Measurements from ENCODE around the gene CCDC87.
"Not testable (repeated sequence)": the region's sequence is repeated elsewhere in the genome, so short reads cannot be mapped to it uniquely, and the experiment has no call there.

Gene CCDC87

DNA sequence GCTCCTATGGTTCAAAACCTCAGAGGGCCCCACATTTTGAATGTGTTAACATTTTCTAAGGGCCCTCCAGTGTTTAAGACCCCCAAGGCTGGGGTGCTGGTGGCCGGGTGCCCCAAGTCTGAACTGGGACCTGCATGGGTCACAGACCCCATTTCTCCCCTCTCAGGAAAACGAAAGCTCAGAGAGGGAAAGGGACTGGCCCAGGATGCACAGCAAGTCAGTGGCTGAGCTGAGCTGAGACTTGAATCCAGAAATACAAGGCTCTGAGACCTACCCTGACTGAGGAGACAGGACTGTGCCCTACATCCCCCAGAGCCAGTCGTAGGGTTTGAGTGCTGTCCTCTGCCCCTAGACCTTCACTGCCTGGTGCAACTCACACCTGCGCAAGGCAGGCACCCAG is 42.0 kb downstream of the CCDC87 start:
- H3K4me3 ChIP-seq (ENCODE audit: low read depth, low read length), result no peak overlapping the region
- no peak overlapping the region for H3K27ac ChIP-seq (ENCODE audit: low read depth, low read length)
- H3K4me1 ChIP-seq (ENCODE audit: control insufficient read depth, insufficient read depth, low read length), result peaks cover 18% of the 10 kb centered on the region
- H3K9me3 ChIP-seq (ENCODE audit: control insufficient read depth, insufficient read depth, low read depth, low read length), result no peaks in the 10 kb centered on the region
- H3K27me3 ChIP-seq (ENCODE audit: control insufficient read depth, insufficient read depth, low read length), result no peaks in the 10 kb centered on the region
- no peak overlapping the region for H3K9ac ChIP-seq (ENCODE audit: low read length)
- peaks cover 26% of the 10 kb centered on the region for H3K36me3 ChIP-seq (ENCODE audit: control insufficient read depth, insufficient read depth, low read length)

DNA sequence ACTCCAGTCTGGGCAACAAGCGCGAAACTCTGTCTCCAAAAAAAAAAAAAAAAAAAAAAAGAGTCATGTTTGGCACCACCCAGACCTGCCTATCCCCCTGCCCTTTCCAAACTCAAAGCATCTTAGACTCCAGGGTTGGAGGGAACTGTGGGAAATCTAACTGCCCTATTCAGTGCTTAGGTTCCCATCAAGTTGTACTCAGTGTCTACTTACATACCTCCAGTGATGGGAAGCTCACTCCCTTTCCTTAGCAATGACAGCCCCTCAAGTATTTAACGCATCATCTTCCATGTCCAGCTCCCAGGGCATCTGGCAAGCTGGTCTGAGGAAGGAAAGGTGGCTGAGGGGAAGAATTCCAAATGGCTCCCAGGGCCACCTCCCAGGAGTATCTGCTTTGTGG is 43.2 kb downstream of the CCDC87 start:
- no peaks in the 10 kb centered on the region for H3K9me3 ChIP-seq (ENCODE audit: control insufficient read depth, insufficient read depth, low read depth, low read length)
- H3K4me3 ChIP-seq (ENCODE audit: low read depth, low read length), result no peak overlapping the region
- H3K36me3 ChIP-seq (ENCODE audit: control insufficient read depth, insufficient read depth, low read length), result peaks cover 16% of the 10 kb centered on the region
- no peak overlapping the region for H3K27ac ChIP-seq (ENCODE audit: low read depth, low read length)
- no peaks in the 10 kb centered on the region for H3K27me3 ChIP-seq (ENCODE audit: control insufficient read depth, insufficient read depth, low read length)
- H3K4me1 ChIP-seq (ENCODE audit: control insufficient read depth, insufficient read depth, low read length), result peaks cover 18% of the 10 kb centered on the region
- no peak overlapping the region for H3K9ac ChIP-seq (ENCODE audit: low read length)

DNA sequence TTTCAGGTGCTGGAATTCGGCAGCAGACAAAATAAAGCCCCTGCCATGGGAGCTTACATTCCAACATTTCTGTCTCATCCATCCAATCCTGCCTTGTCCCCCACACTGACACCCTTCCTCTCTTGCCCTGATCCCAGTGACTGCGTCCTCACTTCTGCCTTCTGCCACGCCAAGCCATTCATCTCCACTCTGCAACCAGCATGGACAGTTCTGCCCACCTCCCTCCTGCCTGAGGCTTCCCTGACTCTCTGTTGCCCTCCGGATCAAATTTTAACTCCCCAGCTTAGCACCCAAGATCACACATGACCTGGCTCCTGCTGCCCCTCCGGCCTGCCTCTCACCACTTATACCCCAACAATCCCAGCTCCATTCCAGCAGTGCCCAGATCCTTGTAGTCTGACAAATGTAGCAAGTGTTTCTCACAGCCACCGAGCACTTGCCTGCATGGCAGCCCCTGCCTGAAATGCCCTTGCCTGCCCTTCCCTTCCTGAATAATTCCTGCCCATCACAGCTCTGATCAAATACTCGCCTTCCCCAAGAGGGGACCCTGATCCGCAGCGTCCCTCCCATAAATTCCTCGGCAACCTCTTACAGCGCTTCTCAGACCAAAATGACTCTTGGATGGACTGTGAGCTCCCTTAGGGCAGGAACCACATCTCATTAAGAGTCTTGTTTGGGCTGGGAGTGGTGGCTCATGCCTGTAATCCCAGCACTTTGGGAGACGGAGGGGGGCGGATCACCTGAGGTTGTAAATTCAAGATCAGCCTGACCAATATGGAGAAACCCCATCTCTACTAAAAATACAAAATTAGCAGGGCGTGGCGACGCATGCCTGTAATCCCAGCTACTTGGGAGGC is 43.9 kb downstream of the CCDC87 start:
- H3K36me3 ChIP-seq (ENCODE audit: control insufficient read depth, insufficient read depth, low read length), result peaks cover 9% of the 10 kb centered on the region
- no peaks in the 10 kb centered on the region for H3K9me3 ChIP-seq (ENCODE audit: control insufficient read depth, insufficient read depth, low read depth, low read length)
- no peak overlapping the region for H3K4me3 ChIP-seq (ENCODE audit: low read depth, low read length)
- no peaks in the 10 kb centered on the region for H3K27me3 ChIP-seq (ENCODE audit: control insufficient read depth, insufficient read depth, low read length)
- peaks cover 23% of the 10 kb centered on the region for H3K4me1 ChIP-seq (ENCODE audit: control insufficient read depth, insufficient read depth, low read length)
- H3K9ac ChIP-seq (ENCODE audit: low read length), result no peak overlapping the region
- H3K27ac ChIP-seq (ENCODE audit: low read depth, low read length), result no peak overlapping the region

DNA sequence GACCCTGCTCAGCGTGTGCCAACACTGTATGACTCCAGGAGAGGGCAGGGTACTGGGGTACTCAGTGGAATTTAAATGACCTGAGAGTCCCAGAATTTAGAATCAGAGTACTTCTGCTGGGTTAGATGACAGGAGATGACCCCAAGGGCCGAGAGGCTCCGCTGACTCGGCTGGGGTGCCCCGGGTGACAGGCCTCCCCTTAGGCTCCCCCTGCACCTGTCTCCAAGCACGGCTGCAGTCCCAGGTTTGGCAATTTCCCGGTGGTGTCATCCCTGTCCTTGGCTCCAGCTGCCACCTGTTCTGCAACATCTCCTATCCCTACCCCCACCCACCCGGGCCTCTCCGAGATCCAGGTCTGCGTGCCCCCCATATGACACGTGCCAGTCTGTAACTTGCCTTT is 44.8 kb downstream of the CCDC87 start:
- Histone ChIP-seq H3K4me3 (ENCODE audit: low read depth, low read length) (peak overlapping the region; percentile 85), H3K9me3 (ENCODE audit: control insufficient read depth, insufficient read depth, low read depth, low read length) (no peaks in the 10 kb centered on the region), H3K27me3 (ENCODE audit: control insufficient read depth, insufficient read depth, low read length) (no peaks in the 10 kb centered on the region), H3K4me1 (ENCODE audit: control insufficient read depth, insufficient read depth, low read length) (peaks cover 33% of the 10 kb centered on the region), H3K9ac (ENCODE audit: low read length) (no peak overlapping the region), H3K36me3 (ENCODE audit: control insufficient read depth, insufficient read depth, low read length) (peaks cover 7% of the 10 kb centered on the region), H3K27ac (ENCODE audit: low read depth, low read length) (no peak overlapping the region)

DNA sequence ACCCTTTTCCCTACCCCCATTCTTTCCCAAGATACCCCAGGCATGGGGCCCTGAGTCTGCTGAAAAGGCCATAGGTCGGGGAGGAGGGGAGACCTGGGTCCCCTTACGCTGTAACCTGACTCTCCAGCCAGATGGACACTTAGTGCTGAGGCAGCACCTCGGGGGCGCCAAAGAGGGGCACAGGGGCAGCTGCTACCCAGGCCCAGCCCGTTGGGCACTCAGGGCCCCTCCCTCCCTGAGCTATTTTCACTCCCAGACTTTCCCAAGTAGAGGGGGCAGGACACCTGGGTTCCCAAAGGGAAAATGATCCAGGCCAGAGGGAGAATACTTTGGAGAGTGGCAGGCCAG is 45.2 kb downstream of the CCDC87 start:
- Histone ChIP-seq H3K27ac (ENCODE audit: low read depth, low read length) (no peak overlapping the region), H3K36me3 (ENCODE audit: control insufficient read depth, insufficient read depth, low read length) (peaks cover 8% of the 10 kb centered on the region), H3K9me3 (ENCODE audit: control insufficient read depth, insufficient read depth, low read depth, low read length) (no peaks in the 10 kb centered on the region), H3K27me3 (ENCODE audit: control insufficient read depth, insufficient read depth, low read length) (no peaks in the 10 kb centered on the region), H3K4me3 (ENCODE audit: low read depth, low read length) (peak overlapping the region; percentile 85), H3K9ac (ENCODE audit: low read length) (no peak overlapping the region), H3K4me1 (ENCODE audit: control insufficient read depth, insufficient read depth, low read length) (peaks cover 33% of the 10 kb centered on the region)

DNA sequence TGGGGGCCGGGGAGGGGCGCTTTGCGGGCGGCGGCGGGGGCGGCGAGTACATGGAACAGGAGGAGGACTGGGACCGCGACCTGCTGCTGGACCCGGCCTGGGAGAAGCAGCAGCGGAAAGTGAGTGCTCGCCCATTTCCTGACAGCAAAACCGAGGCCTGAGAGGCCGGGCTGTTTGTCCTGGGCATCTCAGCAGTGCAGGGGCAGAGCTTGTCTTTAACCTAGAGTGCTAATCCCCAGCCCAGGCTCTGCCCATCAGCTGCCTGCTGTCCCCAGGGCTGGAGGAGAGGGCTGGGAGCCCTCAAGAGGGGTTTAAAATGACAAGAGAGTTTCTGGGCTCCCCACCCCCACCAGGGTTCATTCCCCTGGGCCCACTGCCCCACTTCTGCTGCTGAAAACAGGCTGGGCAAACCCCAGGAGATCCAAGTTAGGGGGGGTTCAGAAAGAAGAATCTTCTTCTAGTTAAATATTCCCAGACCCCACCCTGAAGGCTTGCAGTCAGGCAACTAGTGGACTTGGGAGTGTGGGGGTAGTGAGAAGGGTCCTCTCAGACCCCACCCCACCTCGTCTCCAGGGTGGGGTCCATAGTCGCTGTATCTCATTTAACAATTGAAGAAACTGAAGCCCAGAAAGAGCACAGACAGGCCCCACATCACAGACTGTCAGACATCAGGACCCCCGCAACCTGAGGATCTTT is 45.7 kb downstream of the CCDC87 start:
- H3K4me1 ChIP-seq (ENCODE audit: control insufficient read depth, insufficient read depth, low read length), result peaks cover 33% of the 10 kb centered on the region
- H3K27me3 ChIP-seq (ENCODE audit: control insufficient read depth, insufficient read depth, low read length), result no peaks in the 10 kb centered on the region
- no peak overlapping the region for H3K9ac ChIP-seq (ENCODE audit: low read length)
- peaks cover 13% of the 10 kb centered on the region for H3K36me3 ChIP-seq (ENCODE audit: control insufficient read depth, insufficient read depth, low read length)
- no peak overlapping the region for H3K27ac ChIP-seq (ENCODE audit: low read depth, low read length)
- H3K4me3 ChIP-seq (ENCODE audit: low read depth, low read length), result peak overlapping the region; percentile 85
- no peaks in the 10 kb centered on the region for H3K9me3 ChIP-seq (ENCODE audit: control insufficient read depth, insufficient read depth, low read depth, low read length)

DNA sequence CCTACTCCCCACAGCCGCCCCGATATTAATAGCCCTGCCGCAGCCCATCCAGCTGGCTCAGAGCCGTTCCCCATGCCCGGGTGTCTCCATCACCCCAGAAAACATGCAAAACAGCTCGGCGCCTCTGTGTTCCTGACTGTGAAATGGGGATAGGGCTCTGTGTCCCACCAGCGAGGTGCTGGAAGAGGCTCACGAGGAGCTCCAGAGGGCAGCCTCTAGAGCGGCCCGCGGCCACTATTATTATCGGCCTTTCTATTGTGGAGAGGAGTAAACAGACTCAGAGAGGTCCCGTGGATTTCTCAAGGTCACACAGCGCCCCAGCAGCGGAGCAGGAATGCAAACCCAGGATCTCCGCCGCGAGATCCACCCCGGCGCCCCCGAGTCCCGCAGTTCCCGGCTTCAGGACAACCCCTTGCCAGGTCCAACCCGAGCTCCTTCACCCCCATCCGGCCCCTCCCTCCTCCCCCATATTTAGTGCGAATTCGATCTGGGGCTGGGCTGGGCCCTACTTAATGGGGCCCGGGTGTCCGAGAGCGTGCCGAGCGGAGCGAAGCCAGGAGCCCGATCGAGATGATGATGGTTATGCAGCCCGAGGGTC is 46.4 kb downstream of the CCDC87 start, which contains the start of gene ACTN3:
Gene ACTN3 (plus strand): TSS at position 536 of the 598 bp plus-strand sequence. CDS start 35 bp downstream, at position 571.
- peak within 1 kb of the TSS; percentile 42; the same call in 1 of the 2 replicates for H3K27ac ChIP-seq (ENCODE audit: low read depth, low read length)

DNA sequence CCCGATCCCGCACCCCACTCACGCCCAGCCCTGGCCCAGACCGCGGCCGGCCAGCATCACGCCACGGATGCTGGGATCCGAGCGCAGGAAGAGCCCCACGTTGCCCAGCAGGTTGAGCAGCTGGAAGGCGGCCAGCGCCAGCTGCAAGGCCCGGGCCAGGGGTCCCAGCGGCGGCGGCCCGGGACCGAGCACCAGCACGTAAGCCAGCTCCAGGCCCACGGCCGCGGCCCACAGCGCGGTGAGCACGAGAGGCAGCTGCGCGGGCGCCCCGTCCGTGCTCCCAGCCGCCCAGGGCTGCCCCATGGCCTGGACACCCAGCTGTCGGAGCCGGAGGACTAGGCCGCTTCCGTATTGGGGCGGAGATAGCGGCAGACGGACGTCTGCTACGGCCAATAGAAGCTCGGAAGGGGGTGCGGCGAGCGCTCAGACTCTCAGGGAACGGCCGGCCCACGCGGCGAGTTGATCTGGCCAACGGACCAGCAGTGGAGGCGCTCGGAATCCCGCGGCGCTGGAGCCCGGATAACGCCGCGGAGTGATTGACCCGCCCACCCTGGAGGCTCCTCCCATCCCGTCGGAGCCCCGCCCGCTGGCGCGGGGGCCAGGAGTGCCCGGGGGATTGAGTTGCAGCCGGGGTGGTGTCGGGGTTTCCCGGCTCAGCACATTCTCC is 47.0 kb downstream of the CCDC87 start, which contains the start of gene ZDHHC24:
Gene ZDHHC24 (minus strand): TSS at position 348 of the 667 bp plus-strand sequence. CDS start 45 bp downstream, at position 303.
- H3K27me3 ChIP-seq (ENCODE audit: control insufficient read depth, insufficient read depth, low read length), result no peaks in the 10 kb centered on the region
- peak within 1 kb of the TSS; percentile 85 for H3K4me3 ChIP-seq (ENCODE audit: low read depth, low read length)
- H3K4me1 ChIP-seq (ENCODE audit: control insufficient read depth, insufficient read depth, low read length), result peaks cover 33% of the 10 kb centered on the region
- peaks cover 15% of the 10 kb centered on the region for H3K36me3 ChIP-seq (ENCODE audit: control insufficient read depth, insufficient read depth, low read length)
- peak within 1 kb of the TSS; percentile 42; the same call in 1 of the 2 replicates for H3K27ac ChIP-seq (ENCODE audit: low read depth, low read length)
- H3K9ac ChIP-seq (ENCODE audit: low read length), result peak within 1 kb of the TSS; percentile 72
- H3K9me3 ChIP-seq (ENCODE audit: control insufficient read depth, insufficient read depth, low read depth, low read length), result no peaks in the 10 kb centered on the region

More for the DNA sequence above, 46.4 kb downstream of the CCDC87 start, which contains the start of gene ACTN3:
- H3K4me3 ChIP-seq (ENCODE audit: low read depth, low read length), result peak within 1 kb of the TSS; percentile 85
- H3K9ac ChIP-seq (ENCODE audit: low read length), result peak within 1 kb of the TSS; percentile 72
- H3K27me3 ChIP-seq (ENCODE audit: control insufficient read depth, insufficient read depth, low read length), result no peaks in the 10 kb centered on the region
- H3K9me3 ChIP-seq (ENCODE audit: control insufficient read depth, insufficient read depth, low read depth, low read length), result no peaks in the 10 kb centered on the region
- peaks cover 18% of the 10 kb centered on the region for H3K36me3 ChIP-seq (ENCODE audit: control insufficient read depth, insufficient read depth, low read length)
- H3K4me1 ChIP-seq (ENCODE audit: control insufficient read depth, insufficient read depth, low read length), result peaks cover 33% of the 10 kb centered on the region

DNA sequence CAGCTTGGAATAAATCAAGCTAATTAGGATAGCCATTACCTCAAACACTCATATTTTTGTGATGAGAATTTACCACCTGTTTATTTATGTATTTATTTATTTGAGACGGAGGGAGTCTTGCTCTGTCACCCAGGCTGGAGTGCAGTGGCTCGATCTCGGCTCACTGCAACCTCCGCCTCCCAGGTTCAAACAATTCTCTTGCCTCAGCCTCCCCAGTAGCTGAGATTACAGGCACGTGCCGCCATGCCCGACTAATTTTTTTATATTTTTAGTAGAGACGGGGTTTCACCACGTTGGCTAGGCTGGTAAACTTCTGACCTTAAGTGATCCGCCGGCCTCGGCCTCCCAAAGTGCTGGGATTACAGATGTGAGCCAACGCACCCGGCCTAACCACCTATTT is 47.9 kb downstream of the CCDC87 start:
- H3K27ac ChIP-seq (ENCODE audit: low read depth, low read length), result not testable (repeated sequence)

DNA sequence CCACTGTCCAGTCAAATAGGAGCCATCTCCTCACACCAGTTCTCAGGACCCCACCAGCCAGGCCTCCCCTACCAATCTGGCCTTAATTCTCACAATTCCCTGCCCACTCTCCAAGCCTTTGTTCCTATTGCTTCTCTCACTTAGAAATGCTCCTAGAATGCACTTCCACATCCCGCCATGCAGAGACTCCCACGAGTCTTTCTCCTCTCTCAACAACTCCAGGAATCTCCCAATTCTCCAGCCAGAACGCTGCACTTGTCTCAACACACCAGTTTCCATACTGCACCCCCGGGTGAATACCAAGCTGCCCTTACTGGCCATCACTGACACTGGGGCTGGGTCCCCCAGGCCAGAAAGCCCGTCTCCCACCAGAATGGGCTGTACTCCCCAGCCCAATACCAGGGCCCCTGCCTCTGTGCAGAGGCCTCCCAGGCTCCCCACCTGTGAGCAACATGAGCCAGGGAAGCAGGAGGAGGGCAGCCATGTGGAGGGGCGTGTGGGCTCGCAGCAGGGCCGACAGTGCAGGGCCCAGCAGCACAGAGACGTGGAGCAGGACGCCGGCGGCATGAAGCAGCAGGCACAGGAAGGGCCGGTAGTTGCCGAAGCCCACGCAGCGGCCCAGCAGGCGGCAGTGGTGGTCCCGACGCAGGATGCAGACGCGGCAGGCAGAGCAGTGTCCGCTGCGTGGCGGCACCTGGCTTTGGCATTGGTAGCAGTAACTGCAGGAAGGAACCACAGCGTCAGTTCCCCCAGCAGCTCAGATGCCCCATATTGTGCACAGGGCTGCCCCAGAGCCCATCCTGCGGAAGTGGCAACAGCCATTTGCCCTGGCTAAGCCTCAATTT is 49.4 kb downstream of the CCDC87 start:
- no peaks in the 10 kb centered on the region for H3K9me3 ChIP-seq (ENCODE audit: control insufficient read depth, insufficient read depth, low read depth, low read length)
- peak overlapping the region; percentile 34; the same call in 1 of the 2 replicates for H3K4me3 ChIP-seq (ENCODE audit: low read depth, low read length)
- no peaks in the 10 kb centered on the region for H3K27me3 ChIP-seq (ENCODE audit: control insufficient read depth, insufficient read depth, low read length)
- H3K4me1 ChIP-seq (ENCODE audit: control insufficient read depth, insufficient read depth, low read length), result peaks cover 32% of the 10 kb centered on the region
- H3K27ac ChIP-seq (ENCODE audit: low read depth, low read length), result no peak overlapping the region
- peaks cover 18% of the 10 kb centered on the region for H3K36me3 ChIP-seq (ENCODE audit: control insufficient read depth, insufficient read depth, low read length)
- peak overlapping the region; percentile 47 for H3K9ac ChIP-seq (ENCODE audit: low read length)

More for the DNA sequence above, 47.9 kb downstream of the CCDC87 start:
- peak overlapping the region; percentile 85 for H3K4me3 ChIP-seq (ENCODE audit: low read depth, low read length)
- peaks cover 18% of the 10 kb centered on the region for H3K36me3 ChIP-seq (ENCODE audit: control insufficient read depth, insufficient read depth, low read length)
- H3K4me1 ChIP-seq (ENCODE audit: control insufficient read depth, insufficient read depth, low read length), result peaks cover 33% of the 10 kb centered on the region
- peak overlapping the region; percentile 72 for H3K9ac ChIP-seq (ENCODE audit: low read length)
- not testable (repeated sequence) for H3K9me3 ChIP-seq (ENCODE audit: control insufficient read depth, insufficient read depth, low read depth, low read length); H3K27me3 ChIP-seq (ENCODE audit: control insufficient read depth, insufficient read depth, low read length)
